Right renal pelvis (tissue), 4 donors: Measurements from ENCODE around the gene PRKCA. TPM values are rescaled to one million over a fixed set of nuclear protein-coding genes. Genes with fewer than 3 reads are reported as not detected.

Source experiments
- DNase-seq, 4 donors: peaks; one replicate each; pipeline ENCODE4 v3.0.0-alpha.2; 2013; ENCODE audit warnings: low read depth in 4 of 4, low spot score in 3 of 4, missing footprints in 1 of 4
- polyA plus RNA-seq, 4 donors: library from polyadenylated mRNA; unstranded; fragments of 120-200 nt; gene quantifications; one replicate each; pipeline ENCODE4 v1.2.1, GENCODE V29; 2013; ENCODE audit not compliant: insufficient read length in 4 of 4

The PRKCA gene
- polyA plus RNA-seq, 4 donors: 20.9 to 25.9 (median 24.5) TPM

- no peak for DNase-seq
Measured at GRCh38 chr17:66746736-66747135, 444.3 kb downstream of the PRKCA start.

- no peak for DNase-seq
Measured at GRCh38 chr17:66747578-66748275, 445.3 kb downstream of the PRKCA start.

- DNase-seq: no peak
Measured at GRCh38 chr17:66748578-66748977, 446.2 kb downstream of the PRKCA start.

- DNase-seq: no peak
Measured at GRCh38 chr17:66749217-66749832, 446.9 kb downstream of the PRKCA start.

- DNase-seq: no peak
Measured at GRCh38 chr17:66750116-66750515, 447.7 kb downstream of the PRKCA start.

GRCh38 chr17:66750781-66751543 lies 448.5 kb downstream of the PRKCA start:
- DNase-seq: no peak

GRCh38 chr17:66751771-66752170 lies 449.4 kb downstream of the PRKCA start:
- DNase-seq: no peak

- DNase-seq: no peak
Measured at GRCh38 chr17:66752411-66752810, 450.0 kb downstream of the PRKCA start.

- DNase-seq: no peak
Measured at GRCh38 chr17:66753126-66753920, 450.9 kb downstream of the PRKCA start.

GRCh38 chr17:66755101-66755943 lies 452.9 kb downstream of the PRKCA start:
- no peak for DNase-seq

- DNase-seq: no peak
Measured at GRCh38 chr17:66755944-66756290, 453.5 kb downstream of the PRKCA start.

GRCh38 chr17:66760324-66760723 lies 457.9 kb downstream of the PRKCA start:
- no peak for DNase-seq

GRCh38 chr17:66762276-66762675 lies 459.9 kb downstream of the PRKCA start:
- DNase-seq: no peak

GRCh38 chr17:66763056-66763455 lies 460.6 kb downstream of the PRKCA start:
- no peak for DNase-seq

- DNase-seq: no peak
Measured at GRCh38 chr17:66764506-66764905, 462.1 kb downstream of the PRKCA start.

- DNase-seq: no peak
Measured at GRCh38 chr17:66767154-66767933, 464.9 kb downstream of the PRKCA start.

- DNase-seq: no peak
Measured at GRCh38 chr17:66769911-66770310, 467.5 kb downstream of the PRKCA start.

GRCh38 chr17:66772148-66772812 lies 469.9 kb downstream of the PRKCA start:
- no peak for DNase-seq

- DNase-seq: no peak
Measured at GRCh38 chr17:66775271-66775670, 472.9 kb downstream of the PRKCA start.
